ENCODE data around the gene OR6K6.

Gene OR6K6

GRCh38 chr1:158801396-158801795, 46.9 kb downstream of the OR6K6 start:
- DNase-seq (ENCODE audit: low read depth): no peak

GRCh38 chr1:158803678-158804077, 49.2 kb downstream of the OR6K6 start:
- no peak for DNase-seq (ENCODE audit: low read depth)

Measured in fibroblast of the conjunctiva (primary cell).